Activated CD8-positive, alpha-beta T cell treated with anti-CD3 and anti-CD28 coated beads for 36 hours (primary cell): Measurements from ENCODE around the gene CFAP65. TPM values are rescaled to one million over a fixed set of nuclear protein-coding genes. Genes with fewer than 3 reads are reported as not detected.

Source experiments
- ATAC-seq: fragments of 200-7000 bp; cut with Tn5 transposase; one replicate; pipeline ENCODE4 v1.10.0; 2021; ENCODE audit warnings: mild to moderate bottlenecking, moderate library complexity
- CTCF ChIA-PET: fragments of 350-600 bp; sonication (Branson Sonifier 250); formaldehyde crosslinking; loops from one replicate; lab custom pipeline; 2021; ENCODE audit warnings: antibody characterized with exemption; lab: Charles Lee
- POLR2A ChIA-PET: fragments of 350-600 bp; sonication (Branson Sonifier 250); formaldehyde crosslinking; loops from one replicate; lab custom pipeline; 2021; ENCODE audit warnings: antibody characterized with exemption; lab: Charles Lee
- DNase-seq: peaks from one replicate; pipeline ENCODE4 v3.0.0-alpha.2; 2020
- H3K27ac Mint-ChIP-seq: one replicate; pipeline ENCODE4 v1.8.0; 2021; ENCODE audit warnings: mild to moderate bottlenecking, mixed read lengths
- H3K27me3 Mint-ChIP-seq: one replicate; pipeline ENCODE4 v1.8.0; 2021; ENCODE audit warnings: mixed read lengths
- H3K36me3 Mint-ChIP-seq: one replicate; pipeline ENCODE4 v1.8.0; 2021; ENCODE audit warnings: low read depth, mixed read lengths
- H3K4me1 Mint-ChIP-seq: one replicate; pipeline ENCODE4 v1.8.0; 2021; ENCODE audit warnings: low read depth, mixed read lengths
- H3K4me3 Mint-ChIP-seq: one replicate; pipeline ENCODE4 v1.8.0; 2021; ENCODE audit warnings: mild to moderate bottlenecking, moderate library complexity, mixed read lengths
- H3K9me3 Mint-ChIP-seq: one replicate; pipeline ENCODE4 v1.8.0; 2021; ENCODE audit warnings: mixed read lengths
- CTCF ChIP-seq: fragments of 200-600 bp; IDR thresholded peaks from one replicate; pipeline ENCODE4 v1.8.0; 2022; ENCODE audit warnings: antibody characterized with exemption, mild to moderate bottlenecking
- intact Hi-C: fragments of 100-400 bp; cut with micrococcal nuclease; formaldehyde crosslinking; loops from one replicate; pipeline ENCODE4 v1.10.0; 2022
- total RNA-seq, 2 experiments: library from RNA; stranded (reverse); gene quantifications; one replicate each; pipeline ENCODE4 v1.2.3, GENCODE V29; 2021

The CFAP65 gene
- total RNA-seq, 2 experiments from 2014 or later = not detected

DNA sequence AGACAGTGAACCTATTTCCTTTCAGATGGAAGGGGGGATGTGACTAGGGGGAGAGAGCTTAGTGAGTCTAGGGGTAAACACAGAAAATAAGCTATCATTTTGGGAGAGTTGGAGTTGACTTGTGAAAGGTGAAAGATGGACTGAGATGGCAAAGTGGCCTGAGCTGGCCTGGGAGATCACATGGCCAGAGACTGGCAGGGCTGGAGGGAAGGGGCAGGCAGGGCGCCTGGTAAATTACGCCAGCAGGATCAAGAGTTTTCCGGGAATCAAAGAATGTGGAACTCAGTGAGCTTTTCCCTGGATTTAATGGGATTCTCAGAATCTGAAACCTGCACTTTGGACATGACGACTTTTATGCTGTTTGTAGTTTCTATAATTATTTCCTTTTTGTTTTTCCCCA lies 841 bp upstream of the CFAP65 start:
- intact Hi-C loops = no loop called here
- ChIA-PET CTCF (interaction anchor here (0.7 to 3.9 kb wide), 11 partner anchors 12 to 144 kb away, joined by 3 to 29 read pairs (median 4); no protein-coding TSS in a partner anchor), POLR2A (interaction anchor here (0.6 to 0.8 kb wide), 2 partner anchors 19 to 288 kb away, joined by 3 read pairs; no protein-coding TSS in a partner anchor)
- DNase-seq (no peak), ATAC-seq (no peak)
- no peaks in the 10 kb centered on the region for H3K36me3 Mint-ChIP-seq
- no peak for TF ChIP-seq CTCF
- peaks cover 63% of the 10 kb centered on the region for H3K27me3 Mint-ChIP-seq
- H3K4me3 Mint-ChIP-seq = no peak overlapping the region
- no peak overlapping the region for H3K27ac Mint-ChIP-seq
- H3K9me3 Mint-ChIP-seq = no peaks in the 10 kb centered on the region
- H3K4me1 Mint-ChIP-seq = peaks cover 6% of the 10 kb centered on the region

DNA sequence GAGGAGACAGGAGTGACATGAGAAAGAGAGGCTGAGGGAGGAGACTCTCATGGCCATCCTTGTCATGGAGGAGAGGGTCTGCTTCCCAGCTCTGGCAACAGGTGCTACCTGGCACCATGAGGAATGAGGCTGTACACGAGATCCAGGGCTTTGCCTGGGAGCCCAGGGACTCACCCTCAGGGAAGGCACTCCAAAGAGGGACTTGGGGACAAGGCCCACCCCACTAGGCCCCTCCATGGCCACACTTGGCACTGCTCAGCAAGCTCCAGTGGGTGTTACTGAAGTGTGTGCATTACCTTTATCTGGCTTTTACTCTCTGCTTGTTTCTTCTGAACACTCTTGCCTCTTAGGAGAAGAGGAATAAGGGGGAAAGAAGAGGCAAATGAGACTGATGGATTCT lies 2.7 kb downstream of the CFAP65 start:
- CTCF ChIA-PET = interaction anchor here (1.0 to 2.7 kb wide), 4 partner anchors 9 to 65 kb away, joined by 3 to 10 read pairs (median 6); no protein-coding TSS in a partner anchor
- no peak for TF ChIP-seq CTCF
- H3K27ac Mint-ChIP-seq = no peak overlapping the region
- H3K4me1 Mint-ChIP-seq = peaks cover 6% of the 10 kb centered on the region
- no peaks in the 10 kb centered on the region for H3K36me3 Mint-ChIP-seq
- no peaks in the 10 kb centered on the region for H3K9me3 Mint-ChIP-seq
- H3K27me3 Mint-ChIP-seq = peaks cover 45% of the 10 kb centered on the region
- POLR2A ChIA-PET = no interaction called here
- ATAC-seq = no peak
- H3K4me3 Mint-ChIP-seq = no peak overlapping the region
- no peak for DNase-seq
- intact Hi-C loops = no loop called here

DNA sequence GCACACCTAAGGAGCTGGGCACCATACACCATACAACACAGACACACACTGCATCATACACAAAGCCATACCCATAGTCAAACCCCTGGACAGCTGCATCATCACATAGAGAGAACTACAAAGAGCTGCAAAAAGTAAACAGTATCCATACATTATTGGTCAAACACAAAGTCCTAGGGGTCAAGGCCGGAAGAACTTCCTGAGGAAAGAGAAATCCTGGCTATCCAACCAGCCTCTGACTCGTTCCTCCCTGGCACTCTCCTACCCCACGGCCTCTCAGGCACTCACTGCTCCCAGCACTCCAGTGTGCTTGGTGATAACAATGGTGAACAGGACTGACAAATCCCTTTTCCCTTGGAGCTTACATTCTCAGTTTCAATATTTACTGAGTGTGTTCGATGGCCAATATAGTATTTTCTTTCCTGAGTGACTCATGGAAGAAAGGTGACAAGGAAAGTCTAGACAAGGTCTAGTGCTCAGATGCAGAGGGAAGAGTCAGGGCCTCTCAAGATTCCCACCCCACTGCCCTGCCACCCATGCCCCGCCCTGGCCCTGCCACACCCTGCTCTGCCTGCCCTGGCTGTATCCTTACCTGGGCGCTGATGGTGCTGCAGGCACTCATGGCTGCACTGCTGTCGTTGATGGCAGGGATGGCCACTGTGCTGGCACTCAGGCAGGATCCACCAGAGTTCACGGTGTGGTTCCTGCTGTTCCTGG lies 3.4 kb downstream of the CFAP65 start:
- H3K36me3 Mint-ChIP-seq = no peaks in the 10 kb centered on the region
- ChIA-PET POLR2A (no interaction called here), CTCF (interaction anchor here (1.0 to 2.7 kb wide), 9 partner anchors 8 to 162 kb away, joined by 3 to 10 read pairs (median 4); no protein-coding TSS in a partner anchor)
- no peak for TF ChIP-seq CTCF
- H3K9me3 Mint-ChIP-seq = no peaks in the 10 kb centered on the region
- peaks cover 44% of the 10 kb centered on the region for H3K27me3 Mint-ChIP-seq
- no peak overlapping the region for H3K4me3 Mint-ChIP-seq
- no peak overlapping the region for H3K27ac Mint-ChIP-seq
- H3K4me1 Mint-ChIP-seq = peaks cover 6% of the 10 kb centered on the region
- ATAC-seq (no peak), DNase-seq (no peak)
- intact Hi-C loops = no loop called here

GRCh38 chr2:219035942-219036341 lies 5.4 kb downstream of the CFAP65 start:
- Mint-ChIP-seq H3K27ac (no peak overlapping the region), H3K4me1 (no peaks in the 10 kb centered on the region), H3K27me3 (peaks cover 33% of the 10 kb centered on the region), H3K4me3 (no peak overlapping the region), H3K9me3 (no peaks in the 10 kb centered on the region), H3K36me3 (no peaks in the 10 kb centered on the region)
- DNase-seq = no peak
- ChIA-PET CTCF (no interaction called here), POLR2A (no interaction called here)
- TF ChIP-seq CTCF = no peak
- ATAC-seq = no peak
- intact Hi-C loops = no loop called here

GRCh38 chr2:219034823-219035222 lies 6.5 kb downstream of the CFAP65 start:
- ATAC-seq = no peak
- no peaks in the 10 kb centered on the region for H3K9me3 Mint-ChIP-seq
- H3K36me3 Mint-ChIP-seq = no peaks in the 10 kb centered on the region
- H3K4me1 Mint-ChIP-seq = no peaks in the 10 kb centered on the region
- H3K27me3 Mint-ChIP-seq = peaks cover 28% of the 10 kb centered on the region
- TF ChIP-seq CTCF = no peak
- DNase-seq = no peak
- ChIA-PET POLR2A (no interaction called here), CTCF (interaction anchor here (9.1 kb wide), 1 partner anchor 121 kb away, joined by 135 read pairs; no protein-coding TSS in a partner anchor)
- intact Hi-C loops = no loop called here
- H3K27ac Mint-ChIP-seq = no peak overlapping the region
- no peak overlapping the region for H3K4me3 Mint-ChIP-seq
